HCT116 (cell line): ENCODE measurements around the gene C16orf78. TPM values are rescaled to one million over a fixed set of nuclear protein-coding genes. Genes with fewer than 3 reads are reported as not detected.

Source experiments
- ATAC-seq: fragments of 200-7000 bp; cut with Tn5 transposase; 2 replicates; pipeline ENCODE4 v1.9.1; 2020; ENCODE audit warnings: mild to moderate bottlenecking, moderate library complexity
- BruUV-seq: library from RNA; stranded (reverse); fragments of 400-500 nt; replicated peaks from 2 replicates; lab custom pipeline; 2021; lab: Mats Ljungman, UMichigan
- CTCF ChIA-PET: fragments of 300-600 bp; sonication (Branson Sonifier 250); formaldehyde crosslinking; loops from one replicate; lab custom pipeline; 2021; ENCODE audit warnings: antibody characterized with exemption; lab: Charles Lee
- POLR2A ChIA-PET: fragments of 300-600, 350-600 bp; sonication (Branson Sonifier 250); formaldehyde crosslinking; loops from one replicate; lab custom pipeline; 2021; ENCODE audit warnings: antibody characterized with exemption; lab: Charles Lee
- RAD21 ChIA-PET, 2 experiments: fragments of 300-600 bp; sonication (Branson Sonifier 250); formaldehyde crosslinking; loops; one replicate each; lab custom pipeline; 2023; ENCODE audit warnings: low total read pairs in 2 of 2; ENCODE audit not compliant: uncharacterized antibody in 2 of 2, unreplicated experiment in 2 of 2, low non-redundant PET in 1 of 2; lab: Charles Lee
- DNase-seq: peaks from one replicate; pipeline ENCODE4 v3.0.0-alpha.2; 2010; ENCODE audit warnings: low read depth, low spot score
- H2AFZ ChIP-seq: fragments of 200-600 bp; shearing (Covaris generic), sonication (generic); 2 replicates; pipeline ENCODE4 v1.6.1; 2017; ENCODE audit warnings: low read depth, mixed run types, mixed read lengths, antibody characterized with exemption, low read length; ENCODE audit not compliant: poor library complexity, severe bottlenecking
- H3K27ac ChIP-seq: 2 replicates; pipeline ENCODE4 v1.5.1; 2012; ENCODE audit warnings: low read depth, low read length
- H3K27me3 ChIP-seq: fragments of 200-600 bp; sonication (generic); 2 replicates; pipeline ENCODE4 v1.6.1; 2016; ENCODE audit warnings: mixed run types, low read length, mixed read lengths; ENCODE audit not compliant: insufficient read depth
- H3K36me3 ChIP-seq, 2 experiments: fragments of 200-500 bp in 1 of 2; fragments of 200-600 bp in 1 of 2; sonication (Bioruptor generic) in 1 of 2; sonication (generic) in 1 of 2; 2 replicates each; pipeline versions ENCODE4 v1.5.1 to v1.6.1; 2014 to 2016; ENCODE audit warnings: low read length in 2 of 2, inconsistent platforms in 1 of 2, mixed read lengths in 1 of 2, mixed run types in 1 of 2; ENCODE audit not compliant: insufficient read depth in 2 of 2, control insufficient read depth in 1 of 2
- H3K4me1 ChIP-seq, 2 experiments: fragments of 200-600 bp in 1 of 2; sonication (generic) in 1 of 2; 2 replicates each; pipeline versions ENCODE4 v1.5.1 to v1.6.1; 2012 to 2017; ENCODE audit warnings: low read length in 2 of 2, inconsistent platforms in 1 of 2, mild to moderate bottlenecking in 1 of 2, mixed read lengths in 1 of 2, mixed run types in 1 of 2, moderate library complexity in 1 of 2; ENCODE audit not compliant: insufficient read depth in 2 of 2, control insufficient read depth in 1 of 2
- H3K4me2 ChIP-seq: fragments of 200-600 bp; sonication (generic); 2 replicates; pipeline ENCODE4 v1.6.1; 2017; ENCODE audit warnings: mixed run types, low read length, mixed read lengths
- H3K4me3 ChIP-seq, 2 experiments: fragments of 200-600 bp in 1 of 2; sonication (generic) in 1 of 2; replicated peaks in 1 of 2; 2 replicates each; pipeline ENCODE4 v1.5.1; 2011 to 2016; ENCODE audit warnings: low read length in 2 of 2, control low read depth in 1 of 2, low read depth in 1 of 2, mild to moderate bottlenecking in 1 of 2, mixed read lengths in 1 of 2, mixed run types in 1 of 2
- H3K79me2 ChIP-seq: fragments of 200-600 bp; sonication (generic); 2 replicates; pipeline ENCODE4 v1.6.1; 2017; ENCODE audit warnings: mild to moderate bottlenecking, mixed run types, low read length, moderate library complexity, mixed read lengths; ENCODE audit not compliant: insufficient read depth
- H3K9ac ChIP-seq: fragments of 200-600 bp; sonication (generic); 2 replicates; pipeline ENCODE4 v1.6.1; 2016; ENCODE audit warnings: low read length, mixed read lengths
- H3K9me2 ChIP-seq: fragments of 200-600 bp; sonication (generic), shearing (Covaris generic); 2 replicates; pipeline ENCODE4 v1.6.1; 2017; ENCODE audit warnings: mixed run types, mild to moderate bottlenecking, moderate library complexity; ENCODE audit not compliant: insufficient read depth
- H3K9me3 ChIP-seq, 2 experiments: fragments of 200-500 bp in 1 of 2; fragments of 200-600 bp in 1 of 2; sonication (Bioruptor generic) in 1 of 2; sonication (generic) in 1 of 2; 2 replicates each; pipeline ENCODE4 v1.6.1; 2014 to 2017; ENCODE audit warnings: low read length in 2 of 2, mixed read lengths in 2 of 2, inconsistent platforms in 1 of 2, low read depth in 1 of 2, mild to moderate bottlenecking in 1 of 2, mixed run types in 1 of 2, moderate library complexity in 1 of 2; ENCODE audit not compliant: control insufficient read depth in 1 of 2, insufficient read depth in 1 of 2
- H4K20me1 ChIP-seq: fragments of 200-600 bp; sonication (generic), shearing (Covaris generic); 2 replicates; pipeline ENCODE4 v1.6.1; 2017; ENCODE audit warnings: mixed run types, mild to moderate bottlenecking, moderate library complexity; ENCODE audit not compliant: insufficient read depth
- CBX3 ChIP-seq: IDR thresholded peaks from 2 replicates; pipeline ENCODE4 v1.6.1; 2012; ENCODE audit warnings: low read depth
- EGR1 ChIP-seq: IDR thresholded peaks from 2 replicates; pipeline ENCODE4 v1.6.1; 2012; ENCODE audit warnings: low read depth
- ELF1 ChIP-seq: IDR thresholded peaks from 2 replicates; pipeline ENCODE4 v1.6.1; 2012; ENCODE audit warnings: low read depth, borderline replicate concordance
- EZH2 ChIP-seq: fragments of 200-600 bp; sonication (generic); IDR thresholded peaks from 2 replicates; pipeline ENCODE4 v1.6.1; 2017; ENCODE audit warnings: antibody characterized with exemption, mixed run types
- EZH2phosphoT487 ChIP-seq: fragments of 200-600 bp; IDR thresholded peaks from 2 replicates; pipeline ENCODE4 v1.6.1; 2018; ENCODE audit warnings: antibody characterized with exemption, borderline replicate concordance
- FOSL1 ChIP-seq: IDR thresholded peaks from 2 replicates; pipeline ENCODE4 v1.6.1; 2012; ENCODE audit warnings: low read depth
- JUND ChIP-seq: IDR thresholded peaks from 2 replicates; pipeline ENCODE4 v1.6.1; 2012
- MAX ChIP-seq: IDR thresholded peaks from 2 replicates; pipeline ENCODE4 v1.6.1; 2012
- POLR2A ChIP-seq: IDR thresholded peaks from 2 replicates; pipeline ENCODE4 v1.7.0; 2011; ENCODE audit warnings: borderline replicate concordance; ENCODE audit not compliant: insufficient read depth, insufficient read length; ENCODE audit errors: extremely low read depth
- RAD21 ChIP-seq: IDR thresholded peaks from 2 replicates; pipeline ENCODE4 v1.6.1; 2012; ENCODE audit warnings: low read depth, mild to moderate bottlenecking
- REST ChIP-seq: IDR thresholded peaks from 2 replicates; pipeline ENCODE4 v1.6.1; 2012; ENCODE audit warnings: low read depth
- SP1 ChIP-seq: IDR thresholded peaks from 2 replicates; pipeline ENCODE4 v1.6.1; 2012; ENCODE audit warnings: low read depth
- SRF ChIP-seq: IDR thresholded peaks from 2 replicates; pipeline ENCODE4 v1.6.1; 2012; ENCODE audit warnings: low read depth
- TCF7L2 ChIP-seq: IDR thresholded peaks from 2 replicates; pipeline ENCODE4 v1.7.0; 2011; ENCODE audit warnings: borderline replicate concordance, inconsistent platforms; ENCODE audit not compliant: insufficient read depth, insufficient read length; ENCODE audit errors: extremely low read depth
- ZFX ChIP-seq: fragments of 450-650 bp; IDR thresholded peaks from 2 replicates; pipeline ENCODE4 v1.6.1; 2017
- ZNF274 ChIP-seq: fragments of 200-500 bp; sonication (Bioruptor generic); IDR thresholded peaks from 2 replicates; pipeline ENCODE4 v1.6.1; 2014; ENCODE audit warnings: mild to moderate bottlenecking, low read depth, low read length, inconsistent platforms
- intact Hi-C: fragments of 100-400 bp; cut with micrococcal nuclease; formaldehyde crosslinking; loops from 2 replicates; pipeline ENCODE4 v1.10.0; 2022
- total RNA-seq: library from RNA; stranded (reverse); gene quantifications from one replicate; pipeline ENCODE4 v1.2.1, GENCODE V29; 2021; ENCODE audit not compliant: unreplicated experiment
- TF ChIP-seq, protein P1 (sequence below): IDR thresholded peaks from 2 replicates; pipeline ENCODE4 v1.6.1; 2011; ENCODE audit warnings: mild to moderate bottlenecking, low read length, moderate library complexity; ENCODE audit not compliant: insufficient replicate concordance; ENCODE audit errors: extremely low read depth

C16orf78 gene
- total RNA-seq, 1 experiment from 2014 or later = not detected

DNA sequence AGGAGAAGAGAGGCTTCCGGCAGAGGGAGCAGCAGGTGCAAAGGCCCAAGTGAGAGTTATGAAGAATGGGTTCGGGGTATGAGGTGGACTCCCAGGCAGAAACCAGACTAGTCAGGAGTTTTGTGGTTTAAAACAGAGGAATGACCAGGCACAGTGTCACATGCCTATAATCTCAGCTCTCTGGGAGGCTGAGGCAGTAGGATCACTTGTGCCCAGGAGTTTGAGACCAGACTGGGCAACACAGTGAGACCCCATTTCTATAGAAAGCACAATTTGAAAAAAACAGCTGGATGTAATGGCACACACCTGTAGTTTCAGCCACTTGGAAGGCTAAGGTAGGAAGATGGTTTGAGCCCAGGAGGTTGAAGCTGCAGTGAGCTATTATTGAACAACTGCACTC is 43.8 kb downstream of the C16orf78 start:
- Histone ChIP-seq H4K20me1 (no peaks in the 10 kb centered on the region), H3K9me2 (no peaks in the 10 kb centered on the region), H3K4me1 (no peaks in the 10 kb centered on the region), H3K79me2 (no peaks in the 10 kb centered on the region), H3K9me3 (no peaks in the 10 kb centered on the region), H3K4me2 (no peak overlapping the region), H3K27ac (no peak overlapping the region), H3K4me3 (no peak overlapping the region), H2AFZ (no peak overlapping the region), H3K9ac (no peak overlapping the region), H3K27me3 (peaks cover 22% of the 10 kb centered on the region; the same call in 1 of the 2 replicates), H3K36me3 (no peaks in the 10 kb centered on the region)
- no peak for DNase-seq
- intact Hi-C loops = no loop called here
- CTCF ChIA-PET = interaction anchor here (0.9 kb wide), 1 partner anchor 9 kb away, joined by 3 read pairs; no protein-coding TSS in a partner anchor
- RAD21 ChIA-PET = no interaction called here
- ATAC-seq = no peak
- no TSS peak for BruUV-seq
- POLR2A ChIA-PET = no interaction called here
- TF ChIP-seq POLR2A (no peak), FOSL1 (no peak), TCF7L2 (no peak), SRF (no peak), ELF1 (no peak), JUND (no peak), EGR1 (no peak), SP1 (no peak), MAX (no peak), CBX3 (no peak), REST (no peak), EZH2phosphoT487 (no peak), ZFX (no peak), RAD21 (no peak), ZNF274 (no peak), EZH2 (no peak)
- TF ChIP-seq, protein P1, sequence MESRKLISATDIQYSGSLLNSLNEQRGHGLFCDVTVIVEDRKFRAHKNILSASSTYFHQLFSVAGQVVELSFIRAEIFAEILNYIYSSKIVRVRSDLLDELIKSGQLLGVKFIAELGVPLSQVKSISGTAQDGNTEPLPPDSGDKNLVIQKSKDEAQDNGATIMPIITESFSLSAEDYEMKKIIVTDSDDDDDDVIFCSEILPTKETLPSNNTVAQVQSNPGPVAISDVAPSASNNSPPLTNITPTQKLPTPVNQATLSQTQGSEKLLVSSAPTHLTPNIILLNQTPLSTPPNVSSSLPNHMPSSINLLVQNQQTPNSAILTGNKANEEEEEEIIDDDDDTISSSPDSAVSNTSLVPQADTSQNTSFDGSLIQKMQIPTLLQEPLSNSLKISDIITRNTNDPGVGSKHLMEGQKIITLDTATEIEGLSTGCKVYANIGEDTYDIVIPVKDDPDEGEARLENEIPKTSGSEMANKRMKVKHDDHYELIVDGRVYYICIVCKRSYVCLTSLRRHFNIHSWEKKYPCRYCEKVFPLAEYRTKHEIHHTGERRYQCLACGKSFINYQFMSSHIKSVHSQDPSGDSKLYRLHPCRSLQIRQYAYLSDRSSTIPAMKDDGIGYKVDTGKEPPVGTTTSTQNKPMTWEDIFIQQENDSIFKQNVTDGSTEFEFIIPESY = no peak
- TF ChIP-seq, all 23 proteins: peak for 0
